HG03095 (cell line): ENCODE results near the gene RLN3.
A peak's percentile ranks its signal among the peaks of the same experiment; 100 is the strongest.

Source experiments
- ATAC-seq: cut with Tn5 transposase; IDR thresholded peaks from one replicate; pipeline ENCODE4 v1.9.1; 2021; ENCODE audit warnings: moderate library complexity; ENCODE audit not compliant: unreplicated experiment

RLN3 gene

DNA sequence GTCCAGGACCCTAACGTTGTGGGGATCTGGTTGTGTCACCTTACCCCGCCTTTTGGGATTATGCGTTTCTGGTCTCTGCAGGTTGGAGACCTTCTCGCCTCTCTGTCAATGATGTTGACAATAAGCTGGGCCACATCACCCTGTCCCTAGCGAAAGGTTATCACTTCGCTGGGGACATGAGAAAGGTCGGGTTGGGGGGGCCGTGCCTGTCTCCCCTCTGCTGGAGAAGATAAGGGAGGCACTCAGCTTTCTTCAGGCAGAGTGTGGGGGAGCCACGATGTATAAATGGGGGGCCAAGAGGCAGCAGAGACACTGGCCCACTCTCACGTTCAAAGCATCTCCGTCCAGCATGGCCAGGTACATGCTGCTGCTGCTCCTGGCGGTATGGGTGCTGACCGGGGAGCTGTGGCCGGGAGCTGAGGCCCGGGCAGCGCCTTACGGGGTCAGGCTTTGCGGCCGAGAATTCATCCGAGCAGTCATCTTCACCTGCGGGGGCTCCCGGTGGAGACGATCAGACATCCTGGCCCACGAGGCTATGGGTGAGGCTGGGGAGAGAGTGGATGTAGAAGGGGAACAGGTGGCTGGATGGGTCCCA is at the start of gene RLN3:
TSS of gene RLN3 (plus strand) at position 293 of the 595 bp plus-strand sequence. CDS start at position 350, 57 bp downstream.
- ATAC-seq = no peak

- ATAC-seq = no peak
Observed at GRCh38 chr19:13978351-13979243, 49.4 kb upstream of the RLN3 start.

DNA sequence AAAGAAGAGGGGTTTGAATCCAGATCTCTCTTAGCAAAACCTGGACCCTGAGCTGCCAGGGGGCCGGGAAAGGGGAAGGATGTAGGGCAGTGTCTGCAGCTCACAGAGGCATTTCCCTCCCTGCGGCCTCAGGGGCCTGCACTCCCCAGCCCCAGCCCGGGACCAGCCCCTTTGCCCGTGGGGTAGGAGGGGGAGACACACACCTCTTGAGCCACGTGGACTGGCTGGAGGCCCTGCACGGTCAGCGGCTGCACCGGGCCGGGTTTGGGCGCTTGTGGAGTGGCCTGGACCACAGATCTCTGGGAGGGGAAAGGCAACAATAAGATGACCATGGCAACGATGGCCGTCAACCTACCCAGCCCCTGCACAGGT is 48.7 kb upstream of the RLN3 start:
- no peak for ATAC-seq

DNA sequence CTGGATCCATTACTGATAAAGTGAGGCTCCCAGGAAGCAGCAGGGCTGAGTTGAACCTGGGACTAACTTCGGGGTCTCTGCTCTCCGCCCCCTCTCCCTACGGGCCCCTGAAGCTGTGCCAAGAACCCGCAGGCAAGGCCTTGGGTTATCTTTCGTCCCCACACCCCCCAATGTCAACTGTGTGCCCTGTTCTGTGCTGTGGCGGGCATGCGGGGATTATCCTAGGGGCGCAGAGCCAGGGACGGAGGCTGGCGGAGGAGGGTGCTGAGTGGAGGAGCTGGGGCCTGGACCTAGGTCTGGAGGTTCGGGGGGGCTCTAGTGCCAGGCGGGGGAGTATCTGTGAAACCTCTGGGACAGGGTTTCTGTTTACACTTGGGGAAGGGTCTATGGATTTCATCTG is 48.3 kb upstream of the RLN3 start:
- ATAC-seq = no peak

DNA sequence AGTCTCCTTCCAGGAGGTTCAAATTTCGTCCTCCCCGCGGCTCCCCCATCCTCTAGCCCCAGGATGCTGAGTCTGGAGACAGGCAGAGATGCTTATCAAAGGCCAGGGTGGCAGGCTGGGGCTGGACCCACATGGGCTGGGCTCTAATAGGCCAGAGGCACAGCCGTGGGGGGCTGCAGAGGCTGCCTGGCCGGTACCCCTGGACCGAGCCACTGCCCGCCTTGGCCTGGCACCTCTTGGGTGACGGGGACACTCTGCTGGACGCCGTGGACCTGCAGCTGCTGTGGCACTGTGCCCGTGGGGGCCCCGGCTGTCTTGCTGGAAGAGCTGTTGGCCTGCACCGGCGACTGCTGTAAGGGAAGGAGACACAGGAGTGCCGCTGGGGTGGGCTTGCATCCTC is 47.6 kb upstream of the RLN3 start:
- ATAC-seq = no peak

DNA sequence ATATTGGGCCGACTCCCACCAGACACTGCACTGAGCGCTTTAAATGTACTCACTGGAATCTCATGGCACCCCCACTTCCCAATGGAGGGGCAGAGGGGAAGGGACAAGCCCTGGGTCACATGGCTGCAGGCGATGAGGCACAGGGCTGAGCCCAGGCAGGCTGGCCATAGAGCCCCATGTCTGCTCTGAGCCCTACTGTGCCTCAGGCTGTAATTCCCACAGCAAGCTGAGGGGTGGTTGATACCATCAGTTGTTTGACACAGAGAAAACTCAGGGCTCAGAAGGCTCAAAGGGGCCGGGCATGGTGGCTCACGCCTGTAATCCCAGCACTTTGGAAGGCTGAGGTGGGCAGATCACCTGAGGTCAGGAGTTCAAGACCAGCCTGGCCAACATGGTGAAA is 46.9 kb upstream of the RLN3 start:
- no peak for ATAC-seq

GRCh38 chr19:13981467-13981866 is 46.5 kb upstream of the RLN3 start:
- no peak for ATAC-seq

- no peak for ATAC-seq
Observed at GRCh38 chr19:13981988-13982501, 45.9 kb upstream of the RLN3 start.

GRCh38 chr19:13982773-13983172 is 45.2 kb upstream of the RLN3 start:
- no peak for ATAC-seq

GRCh38 chr19:13983213-13983889 is 44.6 kb upstream of the RLN3 start:
- ATAC-seq = no peak

DNA sequence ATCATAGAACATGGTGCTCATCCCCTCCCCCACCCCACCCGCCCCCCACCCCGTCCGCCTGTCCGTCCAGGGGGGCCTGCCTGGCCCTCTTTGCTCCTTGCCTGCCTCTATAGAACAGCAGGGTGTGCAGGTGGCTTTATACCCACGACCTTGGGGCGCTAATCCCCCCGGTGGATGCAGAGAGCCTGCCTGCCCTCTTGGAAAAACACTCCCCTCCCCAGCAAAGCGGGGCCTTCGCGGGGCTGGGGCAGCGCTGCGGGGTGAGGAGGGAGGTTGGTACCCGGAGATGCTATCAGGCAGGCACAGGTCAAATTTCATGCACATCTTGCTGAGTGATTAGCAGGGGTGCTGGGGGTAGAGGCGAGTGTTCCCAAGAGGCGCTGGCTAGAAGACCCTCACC is 43.8 kb upstream of the RLN3 start:
- ATAC-seq = no peak

GRCh38 chr19:13984875-13985741 is 42.8 kb upstream of the RLN3 start:
- ATAC-seq = no peak

- no peak for ATAC-seq
Observed at GRCh38 chr19:13985771-13986347, 42.1 kb upstream of the RLN3 start.

GRCh38 chr19:13986348-13986904 is 41.5 kb upstream of the RLN3 start:
- peak; percentile 73 for ATAC-seq

DNA sequence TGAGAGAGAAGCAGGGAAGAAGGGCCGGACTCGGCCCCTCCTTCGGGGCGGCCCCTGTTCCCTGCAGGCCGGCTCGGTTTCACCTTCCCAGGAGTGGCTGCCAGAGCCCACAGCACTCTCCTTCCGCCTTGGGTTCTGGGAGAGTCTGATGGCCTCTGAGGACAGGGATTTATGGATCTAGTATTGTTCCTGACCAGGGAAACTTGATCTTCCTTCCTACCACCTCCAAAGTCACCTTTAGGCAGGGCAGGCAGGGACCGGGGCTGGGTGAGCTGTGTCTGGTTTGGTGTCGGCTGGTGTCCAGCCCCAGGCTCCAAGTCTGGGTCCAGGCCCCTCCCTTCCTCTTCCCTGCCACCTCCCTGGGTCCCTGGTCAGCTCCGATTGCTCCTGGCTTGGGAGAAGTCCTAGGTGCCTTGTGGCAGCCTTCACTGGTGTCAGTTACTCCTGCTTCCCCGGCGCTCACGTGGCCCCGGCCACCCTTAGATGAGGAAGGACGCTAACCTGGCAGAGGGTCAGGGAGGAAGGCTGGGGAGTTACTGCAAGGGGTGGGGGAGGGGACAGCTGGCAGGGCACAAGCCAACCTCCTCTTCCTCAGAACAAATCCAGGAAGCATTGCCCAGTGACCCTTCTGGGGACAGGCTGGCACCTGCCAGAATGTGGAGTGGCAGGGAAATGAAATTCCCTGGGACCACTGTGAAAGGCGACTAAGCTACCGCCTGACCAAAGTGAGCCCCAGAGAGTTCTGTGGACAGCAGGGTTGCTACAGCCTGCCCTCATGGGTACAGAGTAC is 40.7 kb upstream of the RLN3 start:
- ATAC-seq = no peak

DNA sequence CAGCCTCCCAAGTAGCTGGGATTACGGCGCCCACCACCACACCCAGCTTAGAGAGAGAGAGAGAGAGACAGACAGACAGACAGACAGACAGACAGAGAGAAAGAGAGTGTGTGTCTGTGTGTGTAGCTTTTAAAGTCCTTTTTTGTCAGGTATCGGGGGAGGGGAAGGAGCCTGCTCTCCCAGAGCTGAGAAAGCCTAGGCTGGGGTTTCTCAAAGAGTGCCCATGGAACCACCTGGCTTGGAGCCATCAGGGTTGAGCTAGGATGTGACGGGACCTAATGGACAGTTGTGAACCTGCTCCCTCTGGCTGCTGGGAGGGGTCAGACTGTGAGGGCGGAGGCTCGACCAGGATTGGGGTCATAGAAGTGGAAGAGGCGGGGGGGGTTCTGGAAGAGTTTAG is 38.5 kb upstream of the RLN3 start:
- no peak for ATAC-seq

DNA sequence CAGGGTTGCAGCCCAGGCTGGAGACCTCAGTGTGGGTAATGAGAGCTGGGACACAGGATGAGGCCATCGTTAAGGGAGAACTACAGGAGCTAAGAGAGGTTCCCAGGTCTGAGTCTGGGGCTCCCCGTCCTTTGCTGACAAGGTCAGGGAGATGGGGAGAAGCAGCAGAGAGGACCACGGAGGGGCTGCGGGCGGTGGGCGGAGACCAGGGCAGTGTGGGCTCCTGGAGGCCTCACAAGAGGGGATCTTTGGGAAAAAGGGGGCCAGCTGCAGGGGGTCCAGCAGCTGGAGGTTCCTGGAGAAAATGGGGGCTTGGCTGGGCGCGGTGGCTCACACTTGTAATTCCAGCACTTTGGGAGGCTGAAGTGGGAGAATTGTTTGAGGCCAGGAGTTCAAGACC is 37.9 kb upstream of the RLN3 start:
- no peak for ATAC-seq

DNA sequence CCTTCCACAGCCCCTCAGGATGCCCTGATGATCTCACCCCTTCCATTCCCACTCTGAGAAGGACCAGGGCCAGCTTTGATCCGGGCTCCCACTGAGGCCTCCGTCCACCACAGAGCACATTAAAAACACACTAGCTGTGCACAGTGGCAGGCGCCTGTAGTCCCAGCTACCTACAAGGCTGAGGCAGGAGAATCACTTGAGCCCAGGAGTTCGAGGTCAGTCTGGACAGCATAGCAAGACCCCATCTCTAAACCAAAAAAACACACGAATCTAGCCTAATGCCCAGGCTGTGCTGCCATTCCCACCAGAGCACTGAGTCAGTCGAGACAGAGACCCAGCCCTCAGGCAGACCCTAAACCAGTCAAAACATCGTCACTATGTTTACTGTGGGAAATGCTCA is 35.9 kb upstream of the RLN3 start:
- ATAC-seq = no peak

- no peak for ATAC-seq
Observed at GRCh38 chr19:13993590-13994300, 34.2 kb upstream of the RLN3 start.
